Upper lobe of left lung (tissue), 6 donors: ENCODE measurements around the gene PPP6R3. TPM values are rescaled to one million over a fixed set of nuclear protein-coding genes. Genes with fewer than 3 reads are reported as not detected.
A peak's percentile ranks its signal among the peaks of the same experiment; 100 is the strongest.

ENCODE experiments used
- ATAC-seq, 2 donors: fragments of 200-7000 bp; cut with Tn5 transposase; one replicate each; pipeline ENCODE4 v1.9.1; 2022; ENCODE audit warnings: mild to moderate bottlenecking in 2 of 2, moderate library complexity in 2 of 2; ENCODE audit not compliant: low FRiP score in 2 of 2
- DNase-seq, 2 donors: peaks; one replicate each; pipeline ENCODE4 v3.0.0-alpha.2; 2019 to 2020
- H3K27ac ChIP-seq, 4 donors: fragments of 200-600 bp; sonication (generic); one replicate each; pipeline ENCODE4 v1.5.1; 2016 to 2019
- H3K27me3 ChIP-seq, 4 donors: fragments of 200-600 bp; sonication (generic); one replicate each; pipeline ENCODE4 v1.5.1; 2017 to 2019
- H3K36me3 ChIP-seq, 4 donors: fragments of 200-600 bp; sonication (generic); one replicate each; pipeline ENCODE4 v1.5.1; 2016 to 2019
- H3K4me1 ChIP-seq, 4 donors: fragments of 200-600 bp; sonication (generic); one replicate each; pipeline ENCODE4 v1.5.1; 2018 to 2019
- H3K4me3 ChIP-seq, 4 donors: fragments of 200-600 bp; sonication (generic); one replicate each; pipeline ENCODE4 v1.5.1; 2017 to 2019; ENCODE audit warnings: mild to moderate bottlenecking in 2 of 4, moderate library complexity in 1 of 4
- H3K9me3 ChIP-seq, 4 donors: fragments of 200-600 bp; sonication (generic); one replicate each; pipeline ENCODE4 v1.5.1; 2018 to 2019
- EP300 ChIP-seq, 4 donors: sonication (generic); formaldehyde crosslinking; IDR thresholded peaks; one replicate each; pipeline ENCODE4 v1.5.1; 2017; ENCODE audit warnings: antibody characterized with exemption in 4 of 4, control low read depth in 2 of 4
- POLR2A ChIP-seq, 4 donors: fragments of 450-650 bp; IDR thresholded peaks; one replicate each; pipeline ENCODE4 v1.5.1; 2016 to 2017; ENCODE audit warnings: antibody characterized with exemption in 4 of 4, mild to moderate bottlenecking in 2 of 4
- POLR2AphosphoS5 ChIP-seq, 2 donors: sonication (generic); formaldehyde crosslinking; IDR thresholded peaks; one replicate each; pipeline ENCODE4 v1.5.1; 2017; ENCODE audit warnings: antibody characterized with exemption in 2 of 2
- WGBS, 2 donors: methylation state at CpG; one replicate each; pipeline ENCODE4 v1.1.5; 2017 to 2018; 5-methylcytosine and 5-hydroxymethylcytosine counted together
- total RNA-seq, 6 donors: library from RNA; depleted of rRNA in 4 of 6; stranded (reverse); fragments of >200 nt in 4 of 6; gene quantifications; one replicate each; pipeline versions ENCODE4 v1.1.0 to v1.2.1, GENCODE V29; 2016 to 2021
- TF ChIP-seq, protein P1 (sequence below), 6 experiments: fragments of 450-650 bp in 4 of 6; fragments of 200-600 bp in 2 of 6; sonication (generic) in 2 of 6; IDR thresholded peaks; one replicate each; pipeline ENCODE4 v1.5.1; 2016 to 2019; ENCODE audit warnings: antibody characterized with exemption in 6 of 6
- donor health status: DM: no; HTN: no; CAD: no; lungs with moderate emphysema.
- donor health status: DM: no; HTN: yes; CAD: no; lungs with severe emphysema.

PPP6R3 gene
- total RNA-seq, 6 donors from 2014 or later, result 75.7 to 195 (median 114) TPM

DNA sequence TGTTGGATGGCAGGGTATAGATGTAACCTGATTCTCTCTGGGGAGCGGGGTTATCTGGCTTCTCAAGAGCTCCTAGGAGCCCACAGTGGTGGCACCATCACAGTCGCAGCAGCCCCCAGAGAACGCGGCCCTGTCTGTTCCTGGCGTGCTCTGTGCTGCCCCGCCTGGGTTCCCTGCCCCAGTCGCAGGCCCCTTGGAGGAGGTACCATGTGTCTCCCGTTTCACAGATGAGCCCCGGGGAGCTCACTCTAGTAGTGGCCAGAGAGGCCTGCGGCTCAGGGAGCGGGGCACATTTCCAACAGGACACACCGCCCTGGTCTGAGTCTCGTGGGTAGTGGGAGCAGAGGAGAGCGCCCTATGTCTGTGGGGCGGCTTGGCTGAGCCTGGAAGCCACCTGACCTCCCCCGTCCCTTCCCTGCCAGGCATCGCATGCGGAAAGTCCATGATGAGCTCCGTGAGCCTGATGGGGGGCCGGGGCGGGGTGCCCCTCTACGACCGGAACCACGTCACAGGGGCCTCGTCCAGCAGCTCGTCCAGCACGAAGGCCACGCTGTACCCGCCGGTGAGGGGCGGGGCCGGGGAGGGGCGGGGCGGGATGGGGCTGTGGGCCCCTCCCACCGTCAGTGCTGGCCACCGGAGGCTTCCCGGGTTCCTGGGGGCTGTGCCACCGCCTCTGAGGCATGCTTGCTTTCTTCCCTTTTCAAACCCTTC, 21.0 kb upstream of the PPP6R3 start:
- DNase-seq (no peak), ATAC-seq (no peak)
- Histone ChIP-seq H3K9me3 (no peaks in the 10 kb centered on the region), H3K27me3 (no peaks in the 10 kb centered on the region), H3K27ac (peak overlapping the region in 1 of 4 donors; percentile 1), H3K4me3 (no peak overlapping the region), H3K4me1 (peaks cover 9 to 29% (median 14%) of the 10 kb centered on the region in 4 donors), H3K36me3 (peaks cover 0 to 46% (median 24%) of the 10 kb centered on the region in 4 donors)
- 54 to 87% methylated on average over 19 to 34 of the region's 38 CpGs for WGBS, 2 donors
- no peak for TF ChIP-seq EP300 (IDR thresholded peaks at IDR 0.05)
- TF ChIP-seq POLR2AphosphoS5 (IDR thresholded peaks at IDR 0.05), result no peak
- TF ChIP-seq POLR2A (IDR thresholded peaks at IDR 0.05), result no peak

- peaks cover 0 to 39% (median 20%) of the 10 kb centered on the region in 4 donors for H3K36me3 ChIP-seq
- H3K4me3 ChIP-seq, result no peak overlapping the region
- no peak for TF ChIP-seq POLR2A (IDR thresholded peaks at IDR 0.05)
- TF ChIP-seq, protein P1, sequence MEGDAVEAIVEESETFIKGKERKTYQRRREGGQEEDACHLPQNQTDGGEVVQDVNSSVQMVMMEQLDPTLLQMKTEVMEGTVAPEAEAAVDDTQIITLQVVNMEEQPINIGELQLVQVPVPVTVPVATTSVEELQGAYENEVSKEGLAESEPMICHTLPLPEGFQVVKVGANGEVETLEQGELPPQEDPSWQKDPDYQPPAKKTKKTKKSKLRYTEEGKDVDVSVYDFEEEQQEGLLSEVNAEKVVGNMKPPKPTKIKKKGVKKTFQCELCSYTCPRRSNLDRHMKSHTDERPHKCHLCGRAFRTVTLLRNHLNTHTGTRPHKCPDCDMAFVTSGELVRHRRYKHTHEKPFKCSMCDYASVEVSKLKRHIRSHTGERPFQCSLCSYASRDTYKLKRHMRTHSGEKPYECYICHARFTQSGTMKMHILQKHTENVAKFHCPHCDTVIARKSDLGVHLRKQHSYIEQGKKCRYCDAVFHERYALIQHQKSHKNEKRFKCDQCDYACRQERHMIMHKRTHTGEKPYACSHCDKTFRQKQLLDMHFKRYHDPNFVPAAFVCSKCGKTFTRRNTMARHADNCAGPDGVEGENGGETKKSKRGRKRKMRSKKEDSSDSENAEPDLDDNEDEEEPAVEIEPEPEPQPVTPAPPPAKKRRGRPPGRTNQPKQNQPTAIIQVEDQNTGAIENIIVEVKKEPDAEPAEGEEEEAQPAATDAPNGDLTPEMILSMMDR (IDR thresholded peaks at IDR 0.05), result no peak
- peak in 1 of 2 donors; percentile 17 for TF ChIP-seq POLR2AphosphoS5 (IDR thresholded peaks at IDR 0.05)
- peak overlapping the region in 1 of 4 donors; percentile 1 for H3K27ac ChIP-seq
- ATAC-seq, result no peak
- no peak for DNase-seq
- H3K27me3 ChIP-seq, result no peaks in the 10 kb centered on the region
- H3K4me1 ChIP-seq, result peaks cover 9 to 29% (median 14%) of the 10 kb centered on the region in 4 donors
- WGBS, 2 donors, result 85 to 91% methylated on average over 8 of the region's 8 CpGs
- no peaks in the 10 kb centered on the region for H3K9me3 ChIP-seq
Observed at GRCh38 chr11:68440224-68440623, 20.3 kb upstream of the PPP6R3 start.

DNA sequence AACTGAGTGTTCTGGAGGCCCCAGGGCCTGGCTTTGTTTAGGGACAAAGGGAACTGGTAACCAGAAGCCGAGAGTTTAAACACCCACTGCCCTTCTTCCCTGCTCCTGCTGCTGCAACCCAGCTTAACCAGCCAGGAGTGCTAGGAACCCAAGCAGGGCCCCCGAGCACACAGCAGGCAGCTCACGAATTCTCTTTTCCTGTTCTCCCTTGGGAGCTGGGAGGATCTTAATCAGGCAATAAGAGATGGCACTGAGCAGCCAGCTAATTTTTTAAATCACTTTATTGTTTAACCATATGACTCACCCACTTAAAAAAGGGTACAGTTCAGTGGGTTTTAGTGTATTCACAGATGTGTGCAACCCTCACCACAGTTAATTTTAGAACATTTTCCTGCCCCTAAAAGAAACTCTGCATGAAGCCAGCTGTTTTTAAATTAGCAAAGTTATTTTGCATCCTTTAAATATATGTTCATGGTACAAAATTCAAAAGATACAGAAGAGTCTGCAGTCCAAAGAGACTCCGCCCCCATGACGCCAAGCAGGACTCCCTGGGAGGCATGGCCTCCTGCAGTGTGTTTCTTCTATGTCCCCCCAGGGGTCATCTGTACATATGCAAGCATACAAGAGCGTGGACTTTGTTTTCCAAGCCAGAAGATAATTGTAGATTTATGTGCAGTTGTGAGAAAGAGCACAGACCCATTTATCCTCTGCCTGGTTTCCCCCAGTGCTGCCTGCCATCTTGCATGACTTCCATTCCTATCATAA, 18.9 kb upstream of the PPP6R3 start:
- ATAC-seq (no peak), DNase-seq (no peak)
- TF ChIP-seq EP300 (IDR thresholded peaks at IDR 0.05), result no peak
- TF ChIP-seq POLR2AphosphoS5 (IDR thresholded peaks at IDR 0.05), result no peak
- TF ChIP-seq, protein P1 (IDR thresholded peaks at IDR 0.05), result no peak
- no peak for TF ChIP-seq POLR2A (IDR thresholded peaks at IDR 0.05)
- Histone ChIP-seq H3K4me3 (no peak overlapping the region), H3K9me3 (no peaks in the 10 kb centered on the region), H3K27ac (no peak overlapping the region), H3K27me3 (no peaks in the 10 kb centered on the region), H3K36me3 (peaks cover 0 to 33% (median 16%) of the 10 kb centered on the region in 4 donors), H3K4me1 (peaks cover 9 to 22% (median 12%) of the 10 kb centered on the region in 4 donors)
- WGBS, 2 donors, result 80 to 83% methylated on average over 5 to 6 of the region's 6 CpGs

DNA sequence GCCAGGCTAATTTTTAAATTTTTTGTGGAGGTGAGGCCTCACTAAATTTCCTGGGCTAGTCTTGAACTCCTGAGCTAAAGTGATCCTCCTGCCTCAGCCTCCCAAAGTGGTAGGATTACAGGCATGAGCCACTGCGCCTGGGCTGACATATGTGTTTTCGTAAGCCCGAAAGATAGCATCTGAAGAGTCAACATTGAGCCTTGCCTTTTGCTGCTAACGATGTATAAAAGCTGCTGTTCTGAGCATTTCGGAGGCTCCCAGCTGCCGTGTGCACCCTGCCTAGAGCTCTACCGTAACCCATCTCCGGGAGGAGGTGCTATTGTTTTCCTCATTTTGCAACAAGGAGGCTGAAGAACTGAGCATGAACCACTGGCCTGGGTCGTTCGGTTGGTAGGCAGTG, 18.1 kb upstream of the PPP6R3 start:
- no peak overlapping the region for H3K4me3 ChIP-seq
- 77 to 90% methylated on average over 8 to 10 of the region's 10 CpGs for WGBS, 2 donors
- no peak for DNase-seq
- TF ChIP-seq EP300 (IDR thresholded peaks at IDR 0.05) (no peak), POLR2AphosphoS5 (IDR thresholded peaks at IDR 0.05) (no peak), POLR2A (IDR thresholded peaks at IDR 0.05) (no peak)
- TF ChIP-seq, protein P1 (IDR thresholded peaks at IDR 0.05), result no peak
- H3K27ac ChIP-seq, result no peak overlapping the region
- H3K4me1 ChIP-seq, result peaks cover 3 to 21% (median 8%) of the 10 kb centered on the region in 4 donors
- ATAC-seq, result no peak
- no peaks in the 10 kb centered on the region for H3K9me3 ChIP-seq
- H3K36me3 ChIP-seq, result peaks cover 0 to 29% (median 16%) of the 10 kb centered on the region in 4 donors
- H3K27me3 ChIP-seq, result no peaks in the 10 kb centered on the region

GRCh38 chr11:68444566-68444965, 16.0 kb upstream of the PPP6R3 start:
- peaks cover 0 to 33% (median 13%) of the 10 kb centered on the region in 4 donors for H3K36me3 ChIP-seq
- ATAC-seq, result no peak
- TF ChIP-seq EP300 (IDR thresholded peaks at IDR 0.05), result no peak
- TF ChIP-seq, protein P1 (IDR thresholded peaks at IDR 0.05), result no peak
- TF ChIP-seq POLR2A (IDR thresholded peaks at IDR 0.05), result no peak
- no peak for TF ChIP-seq POLR2AphosphoS5 (IDR thresholded peaks at IDR 0.05)
- H3K4me3 ChIP-seq, result no peak overlapping the region
- DNase-seq, result no peak
- H3K27ac ChIP-seq, result no peak overlapping the region
- 87 to 89% methylated on average over 4 to 6 of the region's 6 CpGs for WGBS, 2 donors
- no peaks in the 10 kb centered on the region for H3K9me3 ChIP-seq
- H3K27me3 ChIP-seq, result no peaks in the 10 kb centered on the region
- peaks cover 0 to 11% (median 2%) of the 10 kb centered on the region in 4 donors for H3K4me1 ChIP-seq
